Measurements from ENCODE around the gene ARHGAP27.

- no peak for TF ChIP-seq CTCF (IDR thresholded peaks at IDR 0.05)
- no peak for TF ChIP-seq MAX (CRISPR knock-in tag; IDR thresholded peaks at IDR 0.05)
- TF ChIP-seq ARID4B (CRISPR knock-in tag; IDR thresholded peaks at IDR 0.05; ENCODE audit: borderline replicate concordance), result no peak
- TF ChIP-seq ESRRA (CRISPR knock-in tag; IDR thresholded peaks at IDR 0.05; ENCODE audit: borderline replicate concordance), result no peak
- TF ChIP-seq ZNF532 (CRISPR knock-in tag; IDR thresholded peaks at IDR 0.05; ENCODE audit: borderline replicate concordance), result no peak
- no peak for TF ChIP-seq ATF2 (CRISPR knock-in tag; IDR thresholded peaks at IDR 0.05; ENCODE audit: borderline replicate concordance, low read depth)
- no peak for TF ChIP-seq NR1H2 (CRISPR knock-in tag; IDR thresholded peaks at IDR 0.05)
Measured at GRCh38 chr17:45394091-45394490, 38.6 kb downstream of the ARHGAP27 start.

Measured in WTC11 (cell line).